HG03520 (cell line): Measurements from ENCODE around the gene DBNL.

ENCODE experiments used
- ATAC-seq: cut with Tn5 transposase; IDR thresholded peaks from one replicate; pipeline ENCODE4 v1.9.1; 2021; ENCODE audit warnings: mild to moderate bottlenecking, moderate library complexity; ENCODE audit not compliant: unreplicated experiment

Gene DBNL

DNA sequence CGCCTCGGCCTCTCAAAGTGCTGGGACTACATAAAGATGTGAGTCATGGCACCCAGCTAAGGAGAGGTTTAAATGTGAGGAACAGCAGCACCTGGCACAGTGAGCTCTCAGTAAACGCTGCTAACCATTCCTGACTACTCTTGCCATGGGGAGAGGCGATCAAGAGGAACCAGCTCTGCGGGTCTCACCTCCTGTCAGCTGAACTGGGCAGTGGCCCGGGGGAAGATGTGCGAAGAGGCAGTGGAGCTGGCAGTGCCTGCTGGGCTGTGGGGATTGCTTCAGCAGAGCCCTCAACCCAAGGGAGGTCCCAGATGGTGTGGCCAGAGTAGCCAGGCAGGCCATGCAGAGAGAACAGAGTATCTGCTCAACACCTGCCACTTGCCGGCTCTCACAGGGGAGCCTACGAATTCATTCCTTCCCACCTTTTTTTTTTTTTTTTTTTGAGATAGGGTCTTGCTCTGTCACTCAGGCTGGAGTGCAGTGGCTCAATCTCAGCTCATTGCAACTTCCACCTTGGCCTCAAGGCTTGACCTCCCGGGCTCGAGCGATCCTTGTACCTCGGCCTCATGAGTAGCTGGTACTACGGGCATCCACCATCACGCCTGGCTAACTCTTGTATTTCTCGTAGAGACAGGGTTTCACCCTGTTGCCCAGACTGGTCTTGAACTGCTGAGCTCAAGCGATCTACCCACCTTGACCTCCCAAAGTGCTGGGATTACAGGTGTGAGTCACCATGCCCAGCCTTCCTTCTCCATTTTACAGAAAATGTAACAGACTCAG is 31.0 kb downstream of the DBNL start:
- ATAC-seq, result no peak

DNA sequence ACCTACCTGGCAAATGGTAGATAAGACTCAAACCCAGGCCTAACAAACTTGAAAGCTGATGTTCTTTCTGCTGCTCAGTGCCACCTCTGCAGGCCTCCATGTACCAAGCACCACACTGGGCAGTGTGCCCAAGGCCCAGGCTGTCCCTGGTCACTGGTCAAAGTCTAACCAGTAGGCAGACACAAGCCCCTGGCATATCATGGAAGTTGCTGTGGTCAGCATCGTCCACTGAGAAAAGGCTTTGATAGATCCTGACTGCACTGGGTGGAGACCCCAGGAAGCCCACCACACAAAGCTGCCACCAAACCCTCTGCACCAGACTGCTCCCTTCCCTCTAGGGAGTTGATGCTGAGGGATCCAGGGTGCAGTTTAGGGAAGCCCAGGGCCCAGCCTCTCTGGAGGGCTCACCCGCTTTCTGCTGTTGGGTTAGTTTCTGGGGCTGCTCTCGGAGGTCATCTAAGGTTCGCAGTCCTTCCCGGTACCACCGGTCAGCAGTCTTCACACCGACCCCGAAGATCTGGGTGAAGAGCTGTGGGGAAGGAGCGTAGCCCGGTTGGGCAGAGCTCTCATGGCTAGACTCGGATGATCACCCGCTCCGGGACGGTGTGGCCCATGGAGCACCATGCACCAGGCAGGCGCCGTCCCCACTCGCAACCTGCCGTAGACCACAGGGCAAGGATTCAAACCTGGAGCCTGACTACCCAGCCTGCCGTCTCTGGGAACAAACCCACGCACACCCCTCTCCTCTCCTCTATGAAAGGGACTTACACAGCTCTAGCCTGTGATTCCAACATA is 31.8 kb downstream of the DBNL start:
- no peak for ATAC-seq

DNA sequence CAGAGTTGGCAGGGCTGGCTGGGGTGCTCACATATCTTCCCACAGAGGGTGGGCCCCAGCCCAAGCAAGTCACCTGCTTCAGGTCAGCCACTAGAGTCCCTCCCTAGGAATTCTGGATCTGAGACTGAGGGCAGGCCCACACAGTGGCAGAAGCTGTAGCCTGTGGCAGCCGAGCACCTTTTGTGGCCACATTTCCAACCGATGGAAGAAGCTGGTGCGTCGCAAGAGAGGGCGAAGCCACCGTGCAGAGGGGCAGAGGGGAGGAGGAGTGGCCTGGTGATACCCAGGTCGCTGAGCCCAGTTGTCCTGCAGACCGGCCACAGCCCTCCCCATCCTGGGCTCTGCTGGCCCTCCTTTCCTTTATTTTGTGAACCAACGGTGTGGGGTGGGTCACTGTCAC is 32.6 kb downstream of the DBNL start:
- no peak for ATAC-seq

DNA sequence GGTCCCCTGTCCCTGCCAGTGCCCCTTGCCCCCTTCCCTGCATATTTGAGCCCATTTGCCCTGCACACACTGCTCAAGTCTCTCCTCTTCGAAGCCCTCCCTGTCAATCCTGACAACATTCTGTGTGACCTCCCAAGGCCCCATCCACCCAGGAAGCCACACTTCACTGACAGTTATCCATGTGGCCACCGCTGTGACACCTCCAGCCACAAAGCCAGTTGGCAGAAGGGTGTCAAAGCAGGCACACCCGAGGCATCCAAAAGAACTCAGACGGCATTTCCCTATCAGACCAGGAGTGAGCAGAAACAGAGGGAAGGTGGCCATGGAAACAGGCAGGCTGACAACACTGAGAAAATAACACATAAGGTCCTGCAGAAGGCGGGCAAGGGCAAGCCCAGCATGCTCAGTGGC is 33.2 kb downstream of the DBNL start:
- ATAC-seq, result no peak

DNA sequence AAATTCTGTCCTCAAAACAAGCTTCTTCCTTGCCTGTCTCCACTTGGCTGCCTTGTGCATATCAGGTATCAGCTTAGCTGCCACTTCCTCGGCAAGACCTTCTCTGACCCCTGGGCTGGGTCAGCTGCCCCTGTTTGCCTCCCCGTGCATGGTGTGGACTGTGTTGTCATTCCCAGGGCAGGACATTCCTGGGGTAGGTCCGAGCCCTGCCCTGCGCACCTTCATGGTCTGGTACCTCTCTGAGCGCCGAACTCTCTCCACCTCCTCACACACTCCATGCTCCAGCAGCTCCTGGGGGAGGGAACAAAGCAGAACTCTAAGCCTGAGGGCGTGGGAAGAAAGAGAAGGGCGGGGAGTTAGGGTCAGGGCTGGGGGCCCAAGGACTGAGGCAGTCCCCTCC is 34.0 kb downstream of the DBNL start:
- no peak for ATAC-seq

DNA sequence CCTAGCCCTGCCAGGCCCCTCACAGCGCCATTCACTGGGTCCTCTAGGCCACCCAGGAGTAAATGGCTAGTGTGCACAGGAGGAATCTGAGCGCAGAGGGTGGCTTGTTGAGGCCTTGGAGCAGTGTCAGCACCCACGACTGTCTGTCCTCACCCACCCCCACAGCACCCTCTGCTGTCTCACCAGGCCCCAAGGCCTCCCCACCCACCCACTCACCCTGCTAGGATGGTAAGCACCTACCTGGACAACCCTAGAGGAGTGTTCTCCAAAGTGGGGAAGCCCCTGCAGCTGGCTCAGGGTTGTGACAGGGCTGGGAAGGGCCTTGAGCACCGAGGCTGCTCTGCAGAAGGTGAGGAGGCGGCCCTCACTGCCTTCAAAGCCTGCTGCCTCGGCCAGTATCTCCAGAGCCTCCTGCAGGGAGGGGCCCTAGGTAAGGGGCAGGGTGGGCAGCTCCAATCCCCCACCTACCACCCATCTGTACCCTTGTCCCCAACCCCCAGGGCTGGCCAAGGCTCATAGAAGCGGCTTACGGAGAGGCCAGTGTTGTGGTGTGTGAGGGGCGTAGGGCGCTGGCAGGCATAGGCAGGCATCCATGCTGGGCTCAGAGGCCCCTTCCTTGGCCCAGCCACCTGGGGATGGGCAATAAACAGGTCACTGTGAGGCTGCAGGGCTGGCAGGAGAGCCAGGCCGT is 35.0 kb downstream of the DBNL start:
- no peak for ATAC-seq

DNA sequence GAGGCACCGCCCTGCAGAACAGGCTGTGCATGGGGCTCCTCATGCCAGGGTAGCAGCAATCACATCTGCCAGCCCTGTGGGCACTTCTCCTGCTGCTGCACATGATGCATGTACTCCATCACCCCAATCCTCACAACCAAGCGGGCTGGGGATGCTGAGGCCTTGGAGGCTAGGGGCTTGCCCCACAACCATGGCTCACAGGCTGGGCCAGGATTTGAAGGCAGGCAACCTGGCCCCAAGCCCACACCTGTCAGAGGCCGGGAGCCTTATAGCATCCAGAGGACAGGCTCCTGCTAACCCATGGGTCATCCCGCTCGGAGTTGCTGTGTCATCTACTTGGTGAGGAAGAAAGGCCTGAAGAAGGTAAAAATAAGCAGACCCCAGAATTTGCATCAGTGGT is 35.6 kb downstream of the DBNL start:
- ATAC-seq, result no peak

DNA sequence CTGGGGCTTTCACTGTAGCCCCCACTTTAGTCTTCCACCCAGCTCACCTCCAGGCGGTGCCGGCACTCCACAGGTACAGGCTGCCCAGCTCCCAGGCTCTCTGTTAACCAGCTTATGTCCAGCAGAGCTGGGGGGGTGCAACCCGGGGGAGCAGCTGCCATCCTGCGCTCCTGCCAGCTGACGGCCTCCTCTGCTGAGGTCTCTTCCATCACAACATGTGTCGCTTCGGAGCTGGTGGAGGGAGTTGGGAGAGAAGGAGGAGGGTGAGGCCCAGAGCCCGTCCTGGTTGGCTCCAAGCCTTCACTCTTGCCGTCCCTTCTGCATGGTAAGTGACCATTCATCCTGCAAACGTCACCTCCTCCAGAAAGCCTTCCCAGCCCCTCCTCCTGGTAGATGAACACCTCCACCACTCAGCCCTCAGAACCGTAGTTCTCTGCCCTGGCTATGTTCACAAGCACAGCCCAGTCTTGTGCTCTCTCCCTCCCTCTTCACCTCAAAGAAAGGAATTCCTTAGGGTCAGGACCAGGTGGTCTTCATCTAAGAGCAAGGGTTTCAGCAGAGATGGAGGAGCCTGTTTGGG is 36.3 kb downstream of the DBNL start:
- ATAC-seq, result no peak

DNA sequence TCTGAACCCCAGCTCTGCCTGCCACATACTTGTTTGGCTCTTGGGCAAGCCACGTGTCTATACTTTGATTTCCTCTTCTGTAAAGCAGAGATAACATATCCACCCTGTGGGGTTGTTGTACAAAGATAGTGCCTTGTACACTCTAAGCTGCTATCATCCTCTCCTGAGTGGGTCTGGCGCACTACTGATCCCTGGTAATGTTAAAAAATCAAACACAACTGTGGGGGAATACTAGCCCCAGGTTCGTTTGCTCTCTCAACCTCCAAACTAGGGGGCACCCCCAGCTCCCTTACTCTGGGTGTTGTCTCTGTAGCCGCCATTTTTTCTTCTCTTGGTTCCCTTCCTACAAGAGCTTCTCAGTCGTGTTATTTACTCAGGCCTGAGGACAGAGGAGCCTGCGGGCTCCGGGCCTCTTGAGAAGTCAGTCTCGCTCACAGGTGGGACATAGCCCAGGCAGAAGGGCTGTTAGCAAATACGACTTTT is 36.8 kb downstream of the DBNL start:
- ATAC-seq, result no peak

DNA sequence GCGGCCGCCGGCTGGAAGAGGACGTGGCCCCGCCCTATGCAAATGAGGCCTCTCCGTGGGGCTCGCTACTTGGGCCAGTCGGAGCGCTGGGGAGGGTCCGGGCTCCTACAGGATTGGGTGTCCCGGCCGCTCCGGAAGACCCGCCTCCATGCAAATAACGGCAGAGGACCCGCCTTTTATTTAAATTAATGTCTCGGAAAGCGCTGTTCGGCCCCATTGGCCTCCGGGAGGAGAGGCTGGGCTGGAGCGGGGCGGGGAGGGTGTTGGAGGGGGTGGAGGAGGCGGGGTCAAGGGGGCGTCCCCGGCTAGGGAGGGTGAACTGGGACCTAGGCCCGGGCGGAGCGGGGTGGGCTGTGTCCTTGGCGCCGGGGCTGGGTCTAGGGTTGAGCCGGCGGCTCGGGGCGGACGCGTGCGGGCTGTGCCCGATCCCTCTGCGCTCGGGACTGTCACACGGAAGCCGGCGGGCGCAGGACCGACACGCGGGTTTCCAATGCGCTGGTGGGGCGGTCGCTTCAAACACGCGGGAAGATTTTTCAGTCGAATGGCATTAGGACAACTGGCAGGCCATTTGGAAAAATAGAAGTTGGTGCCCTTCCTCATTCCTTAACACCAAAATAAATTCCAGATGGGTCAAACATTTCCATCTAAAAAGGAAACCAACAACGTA is 38.2 kb downstream of the DBNL start:
- ATAC-seq, result peak; percentile 87

DNA sequence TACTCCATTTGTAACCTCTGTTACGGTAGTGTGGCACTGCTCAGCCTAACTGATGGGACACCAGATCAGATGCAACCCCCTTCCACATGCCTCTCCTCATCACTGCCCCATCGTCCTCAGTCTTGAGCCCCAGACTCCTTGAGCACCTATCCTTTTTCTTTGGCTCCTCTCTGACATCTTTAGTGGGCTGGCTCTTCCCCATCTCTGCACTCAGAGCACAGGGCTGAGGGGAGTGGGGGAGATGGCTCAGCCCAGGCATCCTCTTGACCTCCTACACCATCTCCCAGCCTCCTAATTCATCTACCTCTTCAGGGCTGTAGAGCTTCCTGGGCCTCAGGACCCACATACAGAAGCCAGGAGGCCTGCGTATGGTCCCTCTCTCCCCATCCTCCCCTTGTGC is 39.3 kb downstream of the DBNL start:
- ATAC-seq, result no peak

DNA sequence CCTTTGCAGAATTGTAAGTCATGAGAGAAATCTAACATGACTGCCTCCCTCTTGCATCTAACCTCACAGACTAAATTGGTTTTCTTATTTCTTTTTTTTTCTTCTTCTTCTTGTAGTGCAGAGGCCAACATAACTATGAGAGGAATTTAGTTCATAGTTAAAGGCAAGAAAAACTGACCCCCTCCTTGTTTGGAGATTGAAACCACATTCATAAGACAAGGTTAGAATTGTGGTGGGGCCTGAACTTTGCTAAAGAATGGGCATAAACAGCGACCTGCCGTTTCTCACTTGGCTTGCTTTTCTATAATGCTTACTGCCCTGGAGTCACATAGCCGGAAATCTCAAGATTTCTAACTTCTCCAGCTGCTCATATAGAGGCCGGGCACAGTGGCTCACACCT is 40.2 kb downstream of the DBNL start:
- no peak for ATAC-seq

DNA sequence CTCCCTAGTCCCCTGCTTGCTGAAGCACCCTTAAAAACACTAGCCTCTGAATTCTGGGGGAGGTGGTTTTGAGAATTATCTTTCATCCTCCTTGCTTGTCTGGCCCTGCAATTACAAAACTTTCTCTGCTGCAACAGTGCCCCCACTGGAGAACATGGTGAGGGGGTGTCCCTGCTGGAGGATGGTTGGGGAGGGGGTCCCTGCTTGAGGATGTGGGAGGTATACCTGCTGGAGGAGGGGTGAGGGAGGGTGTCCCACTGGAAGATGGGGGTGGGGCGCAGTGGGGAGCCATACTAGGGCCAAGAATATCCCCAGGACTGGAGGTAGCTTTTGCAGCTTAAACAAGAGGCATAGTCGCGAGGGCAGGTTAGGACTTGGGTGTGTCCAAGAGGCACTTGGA is 41.0 kb downstream of the DBNL start:
- no peak for ATAC-seq

DNA sequence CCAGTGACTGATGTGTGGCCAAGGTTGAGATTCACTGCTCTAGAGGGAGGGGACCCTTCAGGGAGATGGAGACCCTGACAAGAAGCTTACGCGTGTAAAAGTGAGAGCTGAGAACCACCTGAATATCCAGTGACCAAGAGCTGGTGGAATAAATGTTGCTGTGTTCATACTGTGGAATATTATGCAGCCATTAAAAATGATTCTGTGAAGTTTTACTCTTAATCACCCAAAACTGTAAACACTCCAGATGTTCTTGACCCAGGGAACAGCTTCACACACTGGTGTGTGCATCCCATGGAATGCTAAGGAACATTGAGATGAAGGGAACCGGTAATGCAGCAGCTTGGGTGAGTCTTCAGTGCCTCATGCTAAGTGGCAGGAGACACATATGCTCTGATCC is 42.1 kb downstream of the DBNL start:
- no peak for ATAC-seq

DNA sequence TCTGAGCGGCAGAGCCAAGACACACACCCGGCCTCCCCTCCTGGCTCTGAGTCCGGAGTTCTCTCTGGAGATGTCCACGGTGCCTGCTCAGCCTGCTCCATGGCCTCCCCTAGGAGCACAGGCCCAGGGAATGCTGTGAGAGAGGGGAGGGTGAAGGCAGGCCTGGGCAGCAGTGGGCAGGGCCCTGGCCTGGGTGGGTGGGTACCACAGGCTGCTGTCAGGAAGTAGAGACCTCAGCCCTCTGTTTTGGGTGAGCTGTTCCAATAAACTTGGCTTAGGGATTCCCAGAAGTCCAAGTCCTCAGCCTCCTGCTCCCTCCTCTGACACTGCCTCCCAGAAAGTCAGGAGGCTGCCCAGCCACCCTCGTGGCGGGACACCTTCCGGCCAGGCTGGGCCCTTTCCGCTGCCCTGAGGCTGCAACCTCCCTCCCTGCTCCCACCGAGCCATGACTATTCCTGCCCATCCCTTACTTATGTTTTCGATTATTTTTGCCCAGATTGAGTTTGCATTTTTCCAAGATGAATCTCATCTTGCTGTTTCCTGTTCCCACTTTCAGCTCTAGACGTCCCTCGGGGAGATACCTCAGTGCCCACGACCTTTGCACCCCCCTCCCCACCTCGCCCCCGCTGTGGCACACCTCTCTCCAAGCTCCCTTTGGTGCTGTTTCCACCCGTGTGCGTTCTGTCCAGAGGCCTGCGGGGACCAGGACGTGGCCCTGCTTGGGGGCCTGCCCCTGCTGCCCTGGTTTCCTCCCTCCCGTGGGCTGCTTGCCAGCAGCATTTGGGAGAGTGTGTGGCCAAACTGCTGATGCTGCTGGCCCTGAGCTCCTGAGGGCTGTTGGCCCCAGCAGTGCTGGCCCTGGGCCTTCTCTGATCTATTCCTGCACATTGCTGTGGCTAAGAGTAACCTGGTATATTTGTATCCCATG is 43.7 kb downstream of the DBNL start:
- no peak for ATAC-seq

DNA sequence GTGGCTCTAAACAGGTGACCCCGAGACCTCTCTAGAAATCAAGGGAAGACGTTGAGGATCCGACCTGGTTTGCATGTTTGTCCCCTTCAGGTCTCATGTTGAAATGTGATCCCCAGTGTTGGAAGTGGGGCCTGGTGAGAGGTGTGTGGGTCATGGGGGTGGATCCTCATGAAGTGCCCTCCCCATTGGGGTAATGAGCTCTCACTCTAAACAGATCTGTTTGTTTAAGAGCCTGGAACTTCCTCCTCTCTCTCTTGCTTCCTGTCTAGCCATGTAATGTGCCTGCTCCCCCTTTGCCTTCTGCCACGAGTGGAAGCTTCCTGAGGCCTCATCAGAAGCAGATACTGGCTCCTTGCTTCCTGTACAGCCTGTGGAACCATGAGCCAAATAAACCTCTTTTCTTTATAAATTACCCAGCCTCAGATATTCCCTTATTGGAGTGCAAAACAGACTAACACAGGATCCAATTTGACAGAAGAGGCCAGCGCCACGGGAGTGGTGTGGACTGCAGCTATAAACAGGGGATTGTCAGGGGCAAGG is 48.7 kb downstream of the DBNL start:
- ATAC-seq, result no peak

DNA sequence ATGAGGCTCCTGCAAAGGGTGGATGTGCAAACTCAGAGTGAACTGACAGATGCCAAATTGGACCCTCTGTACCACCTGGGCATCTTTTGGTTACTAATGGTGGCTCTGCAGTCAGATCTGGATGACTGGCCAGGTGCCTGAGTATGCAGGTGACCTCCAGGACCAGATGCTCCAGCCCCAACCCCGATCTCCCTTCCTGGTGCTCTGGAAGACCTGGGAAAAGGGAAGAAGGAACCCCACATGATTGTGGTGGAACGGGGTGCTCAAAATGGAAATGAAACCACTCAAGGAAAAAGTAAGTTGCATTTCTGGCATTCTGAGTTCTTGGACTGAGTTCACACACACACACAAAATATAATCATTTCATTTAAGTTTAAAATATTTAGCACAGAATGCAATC is 49.9 kb downstream of the DBNL start:
- no peak for ATAC-seq

DNA sequence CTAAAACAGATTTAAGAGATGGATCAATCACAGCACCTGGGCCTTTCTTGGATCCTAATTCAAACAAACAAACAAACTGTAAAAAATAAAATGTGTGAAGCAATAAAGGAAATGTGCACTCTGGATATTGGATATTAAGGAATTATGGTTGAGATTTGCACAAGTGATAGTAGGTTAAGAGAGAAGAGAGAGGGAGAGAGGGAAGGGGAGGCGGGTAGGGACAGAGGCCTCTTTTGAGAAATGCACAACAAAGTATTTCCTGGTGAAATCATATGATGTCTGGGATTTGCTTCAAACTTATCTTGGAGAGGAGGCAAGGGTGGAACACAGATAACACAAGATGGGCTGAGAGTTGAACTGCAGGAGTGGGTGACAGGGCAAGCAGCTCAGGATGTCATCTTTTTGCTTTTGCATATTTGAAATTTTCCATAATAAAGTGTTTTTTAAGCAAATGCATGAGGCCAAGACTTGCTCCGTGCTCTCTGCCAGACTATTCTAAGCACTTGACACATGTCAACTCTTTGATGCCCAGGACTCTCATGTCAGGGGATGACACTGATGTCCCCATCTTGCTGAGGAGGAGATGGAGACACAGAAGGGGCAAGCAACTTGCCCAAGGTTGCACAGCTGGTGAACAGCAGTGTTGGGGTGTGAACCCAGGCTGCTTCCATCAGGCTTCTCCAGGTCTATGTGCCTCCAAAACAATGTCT is 50.5 kb downstream of the DBNL start:
- no peak for ATAC-seq

DNA sequence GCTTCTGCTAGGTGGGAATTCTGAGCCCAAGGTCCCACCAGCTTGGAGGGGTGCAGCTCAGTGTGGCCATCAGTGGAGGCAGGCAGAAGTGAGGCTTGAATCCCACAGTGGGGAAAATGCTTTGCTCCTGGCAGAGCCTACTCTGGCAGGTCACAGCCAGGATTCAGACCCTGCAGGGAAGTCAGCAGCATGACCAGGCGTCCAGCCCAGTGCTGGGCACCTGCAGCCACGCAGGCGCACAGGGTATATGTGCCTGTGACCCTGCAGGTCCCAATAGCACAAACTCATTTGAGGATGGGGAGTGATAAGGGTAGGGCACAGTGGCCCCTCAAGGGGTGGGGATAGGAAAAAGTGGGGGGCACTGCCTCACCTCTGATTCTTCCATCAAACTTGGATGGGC is 51.3 kb downstream of the DBNL start:
- ATAC-seq, result no peak
